ENCODE measurements around the gene ECEL1.

ECEL1 gene

GRCh38 chr2:232483311-232483922 is 4.2 kb downstream of the ECEL1 start:
- DNase-seq, result no peak

DNA sequence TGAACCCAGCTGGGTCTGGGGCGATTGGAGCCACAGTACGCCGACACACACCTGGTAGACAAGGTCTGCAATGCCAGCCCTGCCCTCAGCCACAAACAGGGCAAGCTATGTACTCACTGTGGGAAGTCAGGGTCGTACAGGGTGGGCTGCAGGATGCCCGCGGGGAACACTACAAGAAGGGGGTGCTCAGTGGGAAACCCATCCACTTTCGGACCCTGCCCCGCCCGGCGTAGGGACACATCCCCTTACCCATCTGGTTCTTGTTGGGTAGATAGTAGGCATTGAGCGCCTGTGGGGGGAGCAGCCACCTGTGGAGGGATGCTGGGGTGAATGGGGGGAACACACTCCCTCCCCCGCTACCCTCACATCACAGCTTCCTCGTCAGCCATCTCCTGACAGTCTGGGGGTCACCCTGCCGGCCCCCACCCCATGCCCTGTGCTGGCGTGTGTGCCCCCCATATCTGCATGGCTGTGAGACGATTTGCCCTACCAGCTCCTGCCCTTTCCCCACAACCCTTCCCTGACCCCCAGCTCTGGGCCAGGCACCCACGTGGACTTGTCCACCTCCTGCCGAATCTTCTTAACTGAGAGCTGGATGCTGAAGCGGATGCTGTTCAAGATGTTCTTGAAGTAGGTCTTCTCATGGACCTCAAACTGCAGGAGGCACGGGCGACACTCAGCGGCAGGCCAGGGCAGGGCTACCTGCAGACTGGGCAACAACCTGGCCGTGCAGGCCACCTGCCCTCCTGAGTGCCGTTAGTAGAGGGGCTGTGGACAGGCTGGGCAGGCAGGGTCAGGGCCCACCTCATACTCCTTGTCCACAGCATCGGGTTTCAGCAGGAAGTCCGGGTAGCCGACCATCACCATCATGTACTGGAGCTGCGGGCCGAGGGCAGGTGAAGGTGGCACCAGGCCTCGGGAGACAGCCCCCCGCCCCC is 5.1 kb downstream of the ECEL1 start:
- DNase-seq, result no peak

GRCh38 chr2:232481322-232482140 is 6.1 kb downstream of the ECEL1 start:
- DNase-seq, result no peak

- no peak for DNase-seq
Measured at GRCh38 chr2:232480201-232481190, 7.1 kb downstream of the ECEL1 start.

GRCh38 chr2:232479341-232480200 is 8.1 kb downstream of the ECEL1 start:
- DNase-seq, result no peak

- DNase-seq, result no peak
Measured at GRCh38 chr2:232478571-232479340, 8.9 kb downstream of the ECEL1 start.

GRCh38 chr2:232477751-232478510 is 9.7 kb downstream of the ECEL1 start:
- no peak for DNase-seq

- no peak for DNase-seq
Measured at GRCh38 chr2:232476791-232477190, 10.8 kb downstream of the ECEL1 start.

- DNase-seq, result no peak
Measured at GRCh38 chr2:232476045-232476444, 11.6 kb downstream of the ECEL1 start.

GRCh38 chr2:232473467-232473890 is 14.2 kb downstream of the ECEL1 start:
- DNase-seq, result peak; percentile 84

DNA sequence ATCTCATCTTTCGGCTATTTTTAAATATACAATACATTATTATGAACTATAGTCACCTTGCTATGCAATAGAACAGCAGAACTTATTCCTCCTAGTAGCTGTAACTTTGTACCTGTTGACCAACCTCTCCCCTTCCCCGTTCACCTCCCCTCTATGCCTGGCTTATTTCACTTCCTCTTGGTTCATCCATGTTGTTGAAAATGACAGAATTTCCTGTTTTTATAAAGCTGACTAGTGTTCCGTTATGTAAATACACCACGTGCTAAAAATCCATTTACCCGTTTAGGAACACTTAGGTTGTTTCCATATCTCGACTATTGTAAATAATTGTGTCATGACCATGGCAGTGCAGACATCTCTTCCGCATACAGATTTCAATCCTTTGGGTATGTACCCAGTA is 21.4 kb downstream of the ECEL1 start:
- no peak for DNase-seq

- DNase-seq, result no peak
Measured at GRCh38 chr2:232465061-232465460, 22.6 kb downstream of the ECEL1 start.

DNA sequence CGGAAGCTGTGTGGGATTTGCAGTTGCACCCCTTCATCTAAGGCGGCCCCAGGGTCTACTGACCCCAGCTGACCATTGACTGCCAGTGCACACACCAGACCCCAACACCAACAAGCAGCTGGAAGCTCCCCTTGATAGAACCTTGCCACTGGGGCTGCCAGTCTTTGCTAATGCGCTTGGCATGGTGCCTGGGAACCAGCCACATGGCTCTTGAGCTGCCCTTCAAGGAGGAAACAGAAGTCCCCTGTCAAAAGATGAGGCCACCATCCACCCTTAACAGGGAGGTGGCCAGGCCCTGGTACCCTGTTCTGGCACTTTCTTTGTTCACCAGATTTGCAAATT is 23.1 kb downstream of the ECEL1 start:
- DNase-seq, result no peak

DNA sequence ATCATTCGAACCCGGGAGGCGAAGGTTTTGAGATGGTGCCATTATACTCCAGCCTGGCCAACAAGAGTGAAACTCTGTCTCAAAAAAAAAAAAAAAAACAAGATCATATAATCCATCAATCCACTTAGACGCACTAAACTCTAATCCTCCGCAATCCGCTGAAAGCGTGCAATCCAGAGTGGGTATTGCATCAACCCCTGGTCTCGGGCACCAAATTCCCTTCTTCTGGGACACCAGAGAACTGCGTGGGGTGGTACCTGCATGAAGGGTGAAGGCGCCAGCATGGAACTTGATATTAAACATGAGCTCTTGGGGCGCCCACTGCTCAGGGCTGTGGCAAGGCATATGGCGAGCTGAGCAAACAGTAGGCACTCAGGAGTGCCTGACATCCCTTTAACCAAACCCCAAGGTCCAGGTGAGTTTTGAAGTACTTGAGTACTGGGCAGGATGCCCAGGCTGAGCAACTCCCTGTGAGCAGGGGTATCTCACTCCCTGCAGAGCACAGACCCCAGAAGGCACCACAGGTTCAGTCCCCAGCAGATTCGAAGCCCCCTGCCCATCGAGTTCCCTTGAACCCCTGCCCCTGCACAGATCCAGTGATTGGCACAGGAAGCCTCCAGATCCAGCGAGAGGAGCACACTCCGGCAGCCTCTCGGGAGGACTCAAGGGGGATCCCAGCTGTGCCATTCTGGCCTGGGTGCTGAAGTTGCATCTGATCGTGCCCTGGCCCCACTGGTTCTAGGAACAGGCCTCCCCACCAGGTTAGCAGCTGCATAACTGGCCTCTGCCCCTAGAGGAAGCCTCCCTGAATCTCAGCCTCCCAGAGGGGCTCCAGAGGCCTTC is 23.7 kb downstream of the ECEL1 start:
- DNase-seq, result no peak

DNA sequence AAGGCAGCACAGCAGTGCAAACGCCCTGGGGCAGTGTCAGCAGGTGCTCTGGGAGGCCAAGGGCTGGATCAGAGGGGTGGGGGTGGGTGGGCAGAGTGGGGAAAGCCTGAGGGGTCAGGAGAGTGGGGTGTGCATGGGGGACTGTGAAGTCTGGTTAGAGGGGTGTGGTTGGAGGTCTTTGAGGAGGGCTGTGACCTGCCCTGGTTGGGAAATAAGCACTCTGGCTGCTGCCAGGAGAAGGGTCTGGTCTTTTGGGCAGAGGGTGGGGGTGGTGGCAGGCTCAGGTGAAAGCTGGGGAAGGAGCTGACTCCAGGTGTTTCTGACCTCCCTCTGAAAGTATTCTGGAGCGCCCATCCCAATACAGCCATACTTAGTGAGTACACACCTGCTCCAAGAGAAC is 27.5 kb downstream of the ECEL1 start:
- no peak for DNase-seq

- no peak for DNase-seq
Measured at GRCh38 chr2:232459419-232460035, 28.1 kb downstream of the ECEL1 start.

GRCh38 chr2:232458661-232459418 is 28.8 kb downstream of the ECEL1 start:
- no peak for DNase-seq

Measured in NCI-H345 (cell line).